Esophagus muscularis mucosa (tissue), 4 donors: Measurements from ENCODE around the gene AUTS2. TPM values are rescaled to one million over a fixed set of nuclear protein-coding genes. Genes with fewer than 3 reads are reported as not detected.

Experiments
- DNase-seq: peaks from one replicate; pipeline ENCODE4 v3.0.0-alpha.2; 2017; ENCODE audit errors: extremely low spot score
- H3K27ac ChIP-seq, 4 donors: fragments of 200-600 bp; sonication (generic); replicated peaks in 1 of 4; 1 replicate in 3 of 4; 2 replicates in 1 of 4; pipeline ENCODE4 v1.5.1; 2016 to 2019; ENCODE audit warnings: mild to moderate bottlenecking in 1 of 4
- H3K27me3 ChIP-seq, 4 donors: fragments of 200-600 bp; sonication (generic); one replicate each; pipeline versions ENCODE4 v1.5.1 to v1.6.0; 2016 to 2019
- H3K36me3 ChIP-seq, 4 donors: fragments of 200-600 bp; sonication (generic); one replicate each; pipeline ENCODE4 v1.5.1; 2016 to 2019
- H3K4me1 ChIP-seq, 4 donors: fragments of 200-600 bp; sonication (generic); one replicate each; pipeline ENCODE4 v1.5.1; 2016 to 2019
- H3K4me3 ChIP-seq, 4 donors: fragments of 200-600 bp; sonication (generic); 1 replicate in 2 of 4; 2 replicates in 2 of 4; pipeline ENCODE4 v1.5.1; 2016 to 2019; ENCODE audit warnings: mild to moderate bottlenecking in 4 of 4, moderate library complexity in 1 of 4
- H3K9me3 ChIP-seq, 4 donors: fragments of 200-600 bp; sonication (generic); 1 replicate in 3 of 4; 2 replicates in 1 of 4; pipeline ENCODE4 v1.5.1; 2016 to 2019
- CTCF ChIP-seq, 3 experiments: fragments of 200-600 bp in 2 of 3; fragments of 450-650 bp in 1 of 3; sonication (generic) in 2 of 3; IDR thresholded peaks; one replicate each; pipeline ENCODE4 v1.5.1; 2017 to 2019; ENCODE audit warnings: antibody characterized with exemption in 3 of 3, mild to moderate bottlenecking in 2 of 3, moderate library complexity in 1 of 3
- EP300 ChIP-seq: sonication (generic); formaldehyde crosslinking; IDR thresholded peaks from one replicate; pipeline ENCODE4 v1.6.1; 2017; ENCODE audit warnings: antibody characterized with exemption
- POLR2A ChIP-seq: fragments of 450-650 bp; IDR thresholded peaks from one replicate; pipeline ENCODE4 v1.6.1; 2017; ENCODE audit warnings: antibody characterized with exemption, moderate library complexity, mild to moderate bottlenecking, low read depth
- POLR2AphosphoS5 ChIP-seq, 2 donors: sonication (generic); formaldehyde crosslinking; IDR thresholded peaks; one replicate each; pipeline ENCODE4 v1.6.1; 2017; ENCODE audit warnings: antibody characterized with exemption in 2 of 2
- WGBS: methylation state at CpG from one replicate; pipeline ENCODE4 v1.1.5; 2018; 5-methylcytosine and 5-hydroxymethylcytosine counted together
- intact Hi-C: fragments of 100-400 bp; cut with DNase I; formaldehyde crosslinking; loops from one replicate; pipeline ENCODE4 v1.15.1; 2023
- total RNA-seq, 4 donors: library from RNA; depleted of rRNA; stranded (reverse); fragments of >200 nt; gene quantifications; one replicate each; pipeline versions ENCODE4 v1.1.0 to v1.2.1, GENCODE V29; 2016

Gene AUTS2
- total RNA-seq, 4 donors from 2014 or later, result 18.5 to 44.9 (median 34.2) TPM

- Histone ChIP-seq H3K9me3 (no peaks in the 10 kb centered on the region), H3K4me1 (peaks cover 7 to 47% (median 41%) of the 10 kb centered on the region in 4 donors), H3K27ac (peak overlapping the region; percentile 86 to 87 (median 86)), H3K27me3 (no peaks in the 10 kb centered on the region), H3K4me3 (peak overlapping the region; percentile 80 to 90 (median 86)), H3K36me3 (no peaks in the 10 kb centered on the region)
- WGBS, result 3% methylated on average over 9 of the region's 9 CpGs
- no peak for DNase-seq
- intact Hi-C loops, result loop anchor here (5.0 to 10.0 kb wide), 3 partner anchors 653 to 1101 kb away; partner anchors contain the start of gene AUTS2
- TF ChIP-seq CTCF (IDR thresholded peaks at IDR 0.05) (no peak), EP300 (no peak), POLR2AphosphoS5 (IDR thresholded peaks at IDR 0.05) (no peak), POLR2A (no peak)
Measured at GRCh38 chr7:70695795-70696083, 1097.5 kb downstream of the AUTS2 start.

GRCh38 chr7:70696201-70696754, 1098.0 kb downstream of the AUTS2 start:
- intact Hi-C loops, result loop anchor here (5.0 to 10.0 kb wide), 3 partner anchors 654 to 1101 kb away; partner anchors contain the start of gene AUTS2
- DNase-seq, result no peak
- Histone ChIP-seq H3K4me3 (peak overlapping the region; percentile 80 to 90 (median 86)), H3K27me3 (no peaks in the 10 kb centered on the region), H3K27ac (peak overlapping the region; percentile 86 to 87 (median 86)), H3K36me3 (no peaks in the 10 kb centered on the region), H3K9me3 (no peaks in the 10 kb centered on the region), H3K4me1 (peaks cover 7 to 52% (median 41%) of the 10 kb centered on the region in 4 donors)
- 30% methylated on average over 10 of the region's 10 CpGs for WGBS
- TF ChIP-seq POLR2A (no peak), CTCF (IDR thresholded peaks at IDR 0.05) (no peak), EP300 (no peak), POLR2AphosphoS5 (IDR thresholded peaks at IDR 0.05) (no peak)

- Histone ChIP-seq H3K27me3 (no peaks in the 10 kb centered on the region), H3K27ac (no peak overlapping the region), H3K4me3 (no peak overlapping the region), H3K36me3 (no peaks in the 10 kb centered on the region), H3K9me3 (no peaks in the 10 kb centered on the region), H3K4me1 (peaks cover 7 to 59% (median 44%) of the 10 kb centered on the region in 4 donors)
- TF ChIP-seq CTCF (IDR thresholded peaks at IDR 0.05), result peak; percentile 80 to 90 (median 84)
- no peak for TF ChIP-seq POLR2AphosphoS5 (IDR thresholded peaks at IDR 0.05)
- TF ChIP-seq POLR2A, result no peak
- TF ChIP-seq EP300, result no peak
- intact Hi-C loops, result loop anchor here (5.0 to 10.0 kb wide), 3 partner anchors 656 to 1104 kb away; partner anchors contain the start of gene AUTS2
- 17% methylated on average over 2 of the region's 2 CpGs for WGBS
- DNase-seq, result no peak
Measured at GRCh38 chr7:70698219-70698832, 1100.1 kb downstream of the AUTS2 start.

- H3K36me3 ChIP-seq, result no peaks in the 10 kb centered on the region
Measured at GRCh38 chr7:70699271-70699670, 1101.0 kb downstream of the AUTS2 start.

More at GRCh38 chr7:70699271-70699670, 1101.0 kb downstream of the AUTS2 start:
- TF ChIP-seq POLR2AphosphoS5 (IDR thresholded peaks at IDR 0.05) (no peak), POLR2A (no peak), CTCF (IDR thresholded peaks at IDR 0.05) (no peak), EP300 (no peak)
- H3K27me3 ChIP-seq, result no peaks in the 10 kb centered on the region
- no peak for DNase-seq
- no peaks in the 10 kb centered on the region for H3K9me3 ChIP-seq
- no peak overlapping the region for H3K27ac ChIP-seq
- H3K4me1 ChIP-seq, result peaks cover 7 to 56% (median 41%) of the 10 kb centered on the region in 4 donors
- intact Hi-C loops, result loop anchor here (5.0 to 10.0 kb wide), 3 partner anchors 657 to 1104 kb away; partner anchors contain the start of gene AUTS2
- H3K4me3 ChIP-seq, result no peak overlapping the region
- WGBS, result 91% methylated on average over 3 of the region's 3 CpGs
